Activated CD8-positive, alpha-beta memory T cell treated with anti-CD3 and anti-CD28 coated beads, Interleukin-2, amount 50 U/mL, for 24 hours (primary cell): ENCODE measurements around the gene VAV2.

Experiments
- DNase-seq: peaks from one replicate; pipeline ENCODE4 v3.0.0-alpha.2; 2020; ENCODE audit errors: extremely low read depth

Gene VAV2, protein sequence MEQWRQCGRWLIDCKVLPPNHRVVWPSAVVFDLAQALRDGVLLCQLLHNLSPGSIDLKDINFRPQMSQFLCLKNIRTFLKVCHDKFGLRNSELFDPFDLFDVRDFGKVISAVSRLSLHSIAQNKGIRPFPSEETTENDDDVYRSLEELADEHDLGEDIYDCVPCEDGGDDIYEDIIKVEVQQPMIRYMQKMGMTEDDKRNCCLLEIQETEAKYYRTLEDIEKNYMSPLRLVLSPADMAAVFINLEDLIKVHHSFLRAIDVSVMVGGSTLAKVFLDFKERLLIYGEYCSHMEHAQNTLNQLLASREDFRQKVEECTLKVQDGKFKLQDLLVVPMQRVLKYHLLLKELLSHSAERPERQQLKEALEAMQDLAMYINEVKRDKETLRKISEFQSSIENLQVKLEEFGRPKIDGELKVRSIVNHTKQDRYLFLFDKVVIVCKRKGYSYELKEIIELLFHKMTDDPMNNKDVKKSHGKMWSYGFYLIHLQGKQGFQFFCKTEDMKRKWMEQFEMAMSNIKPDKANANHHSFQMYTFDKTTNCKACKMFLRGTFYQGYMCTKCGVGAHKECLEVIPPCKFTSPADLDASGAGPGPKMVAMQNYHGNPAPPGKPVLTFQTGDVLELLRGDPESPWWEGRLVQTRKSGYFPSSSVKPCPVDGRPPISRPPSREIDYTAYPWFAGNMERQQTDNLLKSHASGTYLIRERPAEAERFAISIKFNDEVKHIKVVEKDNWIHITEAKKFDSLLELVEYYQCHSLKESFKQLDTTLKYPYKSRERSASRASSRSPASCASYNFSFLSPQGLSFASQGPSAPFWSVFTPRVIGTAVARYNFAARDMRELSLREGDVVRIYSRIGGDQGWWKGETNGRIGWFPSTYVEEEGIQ

DNA sequence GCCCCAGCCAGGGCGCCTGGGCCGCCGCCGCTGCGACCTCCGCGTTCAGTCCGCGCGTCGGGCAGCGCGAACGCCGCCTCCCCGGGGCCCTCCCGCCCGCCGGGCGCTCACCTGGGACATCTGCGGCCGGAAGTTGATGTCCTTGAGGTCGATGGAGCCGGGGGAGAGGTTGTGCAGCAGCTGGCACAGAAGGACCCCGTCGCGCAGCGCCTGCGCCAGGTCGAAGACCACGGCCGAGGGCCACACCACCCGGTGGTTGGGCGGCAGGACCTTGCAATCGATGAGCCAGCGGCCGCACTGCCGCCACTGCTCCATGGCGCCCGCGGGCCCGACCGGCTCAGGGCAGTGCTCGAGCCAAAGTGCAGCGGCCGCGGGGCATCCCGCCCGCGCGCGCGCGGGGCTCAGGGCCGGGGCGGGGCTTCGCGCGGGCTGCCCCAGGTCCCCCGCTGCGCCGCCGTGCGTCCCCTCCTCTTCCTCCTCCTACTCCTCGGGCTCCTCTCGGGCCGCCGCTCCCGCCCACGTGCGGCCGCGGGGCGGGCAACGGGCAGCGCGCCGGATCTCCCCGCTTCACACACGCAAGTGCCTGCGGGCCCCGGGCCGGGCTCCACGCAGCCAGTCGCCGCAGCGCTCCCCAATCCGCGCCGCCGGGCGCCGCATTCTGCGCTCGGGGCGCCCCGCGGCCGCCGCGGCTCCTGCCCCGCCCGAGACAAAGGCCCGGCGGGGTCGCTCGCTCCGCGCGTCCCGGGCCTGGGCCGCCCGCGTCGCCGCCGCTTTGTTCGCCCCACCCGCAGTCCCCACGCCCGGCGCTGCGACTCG lies at the start of gene VAV2:
TSS of gene VAV2 (minus strand) at position 361 of the 816 bp plus-strand sequence. CDS start at position 315, 46 bp downstream.
- DNase-seq, result no peak

DNA sequence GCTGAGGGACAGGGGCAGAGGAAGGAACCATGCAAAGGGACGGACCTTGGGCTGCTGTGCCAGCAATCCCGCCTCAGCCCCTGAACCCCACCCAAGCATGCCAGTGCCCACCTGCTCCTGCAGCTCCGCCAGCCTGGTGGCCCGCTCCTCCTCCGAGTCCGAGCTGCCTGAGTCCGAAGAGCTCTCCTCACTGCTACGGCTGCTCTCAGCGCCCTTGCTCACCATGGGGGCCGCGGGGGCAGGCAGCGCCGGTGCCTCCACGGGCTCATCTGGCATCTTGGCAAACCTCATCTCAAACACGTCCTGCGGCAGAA lies 49.5 kb upstream of the VAV2 start:
- no peak for DNase-seq

DNA sequence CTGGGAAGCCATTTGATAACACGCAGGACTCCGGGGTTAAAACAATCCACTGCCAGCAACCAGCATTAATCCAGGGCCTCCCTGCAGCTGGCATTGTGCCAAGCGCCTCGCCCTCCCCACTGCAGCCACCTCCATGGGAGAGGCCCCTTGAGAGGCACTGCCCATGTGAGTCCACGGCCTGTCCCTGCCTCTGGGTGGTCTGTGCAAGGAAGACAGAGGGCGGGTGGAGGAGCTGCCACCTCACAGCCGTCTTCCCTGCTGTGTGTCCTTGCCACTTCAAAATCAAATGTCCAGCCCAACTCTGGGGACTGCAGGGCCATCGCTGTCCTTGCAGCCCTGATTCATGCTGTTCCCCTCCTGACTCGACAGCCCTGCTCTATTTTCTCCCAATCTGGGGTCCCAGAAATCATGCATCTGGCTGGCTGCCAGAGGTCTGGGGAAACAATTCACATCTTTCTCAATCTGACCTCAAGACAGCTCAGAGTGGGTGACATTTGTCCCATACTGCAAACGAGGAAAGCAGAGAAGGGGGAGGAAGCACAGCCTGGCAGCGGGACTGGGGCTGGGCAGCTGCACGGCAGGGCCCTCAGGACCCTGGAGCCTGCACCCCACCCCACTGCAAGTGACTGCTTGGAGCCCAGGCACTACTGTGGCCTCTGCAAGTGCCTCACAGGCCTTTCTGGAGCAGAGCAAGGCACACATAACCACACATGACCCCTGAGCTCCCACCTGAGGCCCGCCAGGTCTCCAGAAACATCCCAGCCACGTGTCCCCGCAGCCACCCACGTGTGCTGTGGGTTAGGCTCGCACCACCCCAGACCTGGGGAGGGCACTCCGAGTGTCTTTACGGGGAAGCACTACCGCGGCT lies 48.9 kb upstream of the VAV2 start:
- DNase-seq, result no peak

DNA sequence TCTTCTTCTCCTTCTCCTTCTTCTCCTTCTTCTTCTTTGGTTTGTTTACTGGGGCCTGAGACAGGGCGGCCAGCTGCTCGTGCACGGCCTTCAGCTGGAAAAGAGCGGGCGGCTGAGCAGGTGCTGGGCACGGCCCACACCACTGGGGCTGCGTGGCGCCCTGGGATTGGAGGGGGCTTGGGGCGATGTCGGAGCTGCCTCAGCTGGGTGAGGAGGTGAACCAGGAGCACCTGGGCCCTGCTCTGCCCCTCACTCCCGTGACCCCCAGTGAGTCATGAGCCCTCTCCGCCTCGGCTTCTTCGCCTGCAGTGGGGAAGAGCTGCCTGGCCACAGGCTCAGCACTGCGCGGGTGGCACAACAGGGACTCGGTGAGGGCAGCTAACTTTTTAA lies 48.0 kb upstream of the VAV2 start:
- DNase-seq, result no peak

DNA sequence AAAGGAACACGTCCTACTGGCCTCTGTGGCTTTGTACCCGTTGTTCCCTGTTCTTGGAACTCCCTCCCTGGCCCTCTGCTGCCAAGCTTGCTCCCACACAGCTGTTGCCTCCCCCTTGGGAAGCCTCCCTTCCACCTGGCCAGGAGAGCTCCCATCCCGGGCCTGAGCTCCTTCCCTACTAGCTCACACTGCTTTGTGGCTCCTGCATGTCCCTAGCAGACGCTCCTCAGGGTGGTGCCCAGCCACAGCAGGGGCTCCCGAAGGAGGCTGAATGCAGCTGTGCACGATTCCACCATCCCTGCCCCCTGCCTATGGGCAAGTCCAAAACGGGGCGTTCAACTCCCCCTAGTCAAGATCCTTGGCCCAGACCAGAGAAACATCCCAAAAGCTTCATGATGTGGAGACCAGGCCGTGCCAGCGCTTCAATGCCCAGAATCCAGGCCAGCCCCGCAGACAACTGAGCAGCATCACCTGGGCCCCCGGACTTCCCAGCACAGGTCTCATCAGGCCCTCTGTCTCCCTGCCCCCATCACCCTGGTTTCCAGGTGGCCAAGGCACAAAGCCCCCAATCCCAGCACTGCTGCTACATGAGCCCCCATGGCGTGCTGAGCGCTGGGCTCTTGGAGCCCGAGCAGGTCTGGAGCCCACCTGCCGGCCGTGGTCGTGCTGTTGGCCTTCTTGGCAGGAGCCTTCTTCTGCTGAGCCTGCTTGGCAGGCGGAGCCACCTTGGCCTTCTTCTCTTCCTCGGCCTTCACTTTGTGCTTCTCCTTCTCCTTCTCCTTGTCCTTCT lies 47.5 kb upstream of the VAV2 start:
- no peak for DNase-seq

DNA sequence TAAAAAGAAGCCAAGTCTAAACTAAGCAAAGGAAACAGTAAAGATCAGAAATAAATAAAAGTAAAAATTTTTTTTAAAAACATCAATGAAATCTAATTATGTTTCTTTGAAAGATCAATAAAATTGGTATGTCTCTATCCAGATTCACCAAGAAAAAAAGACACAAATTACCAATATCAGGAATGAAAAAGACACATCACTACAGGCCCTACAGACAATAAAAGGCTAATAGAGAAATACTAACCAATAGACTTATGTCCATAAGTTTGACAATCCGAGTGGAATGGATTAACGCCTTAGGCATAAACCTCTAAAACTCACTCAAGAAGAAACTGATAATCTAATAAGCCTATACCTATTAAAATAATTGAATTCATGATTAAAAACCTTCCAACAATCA lies 45.5 kb upstream of the VAV2 start:
- no peak for DNase-seq

DNA sequence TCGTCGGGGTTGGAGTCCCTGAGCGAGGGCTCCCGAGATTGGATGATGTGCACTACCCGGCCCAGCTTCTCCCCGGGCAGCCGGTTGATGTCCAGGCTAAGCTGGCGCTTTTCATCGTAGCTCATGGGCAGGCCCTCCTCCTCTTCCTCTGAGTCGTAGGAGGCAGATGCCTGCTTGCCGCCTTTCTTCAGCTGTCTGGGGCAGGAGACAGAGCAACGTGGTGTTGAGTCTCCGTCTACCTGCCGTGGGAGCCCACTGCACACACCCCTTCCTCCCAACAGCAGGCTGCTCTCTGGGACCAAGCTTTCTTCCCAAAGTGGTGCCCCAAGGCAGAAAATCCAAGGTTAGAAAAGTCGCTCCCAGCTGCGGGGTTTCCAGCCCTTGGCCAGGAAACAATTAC lies 44.0 kb upstream of the VAV2 start:
- no peak for DNase-seq

DNA sequence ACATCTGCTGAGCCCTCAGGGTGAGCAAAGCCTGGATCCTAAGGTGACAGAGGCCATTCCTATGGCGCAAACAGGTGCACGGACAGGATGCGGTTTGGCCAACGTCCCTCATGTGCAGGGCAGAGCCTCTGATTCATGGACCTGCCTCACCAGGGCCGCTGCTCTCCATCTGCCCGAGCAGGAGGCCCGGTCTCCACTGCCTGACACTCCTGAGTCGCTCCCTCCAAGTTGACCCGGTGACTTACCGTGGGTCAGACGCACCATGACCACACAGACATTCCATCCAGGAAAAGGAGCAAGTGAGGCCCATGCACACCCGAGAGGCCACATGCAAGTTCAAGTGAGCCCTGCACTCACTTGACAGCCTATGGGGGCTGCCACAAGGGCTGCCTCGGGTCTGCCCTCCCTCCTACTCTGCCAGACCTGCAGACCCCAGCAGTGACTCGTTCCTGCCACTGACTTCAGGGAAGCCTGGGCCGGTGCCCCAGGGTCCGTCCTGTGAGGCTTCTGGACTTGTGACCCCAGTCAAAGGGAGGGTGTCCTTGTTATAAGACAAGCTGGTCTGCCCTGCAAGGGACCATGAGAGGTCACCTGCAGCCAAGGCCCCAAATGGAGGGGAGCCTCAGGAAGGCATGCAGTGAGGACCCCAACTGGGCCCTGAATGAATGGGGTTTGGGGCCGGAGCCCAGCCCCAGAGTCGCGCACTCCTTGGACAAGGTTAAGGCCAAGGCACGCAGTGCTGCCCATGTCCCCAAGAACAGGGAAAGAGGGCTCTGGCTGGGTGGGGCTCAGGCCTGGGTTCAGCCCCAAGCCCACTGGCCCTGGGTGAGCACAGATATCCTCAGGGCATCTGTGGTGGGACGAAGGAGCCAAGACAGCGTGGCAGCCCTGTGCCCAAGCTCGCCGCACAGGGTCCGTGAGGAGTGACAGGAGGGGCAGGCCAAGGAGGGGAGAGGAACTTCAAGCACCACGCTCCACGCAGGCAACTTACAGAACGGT lies 43.2 kb upstream of the VAV2 start:
- no peak for DNase-seq

DNA sequence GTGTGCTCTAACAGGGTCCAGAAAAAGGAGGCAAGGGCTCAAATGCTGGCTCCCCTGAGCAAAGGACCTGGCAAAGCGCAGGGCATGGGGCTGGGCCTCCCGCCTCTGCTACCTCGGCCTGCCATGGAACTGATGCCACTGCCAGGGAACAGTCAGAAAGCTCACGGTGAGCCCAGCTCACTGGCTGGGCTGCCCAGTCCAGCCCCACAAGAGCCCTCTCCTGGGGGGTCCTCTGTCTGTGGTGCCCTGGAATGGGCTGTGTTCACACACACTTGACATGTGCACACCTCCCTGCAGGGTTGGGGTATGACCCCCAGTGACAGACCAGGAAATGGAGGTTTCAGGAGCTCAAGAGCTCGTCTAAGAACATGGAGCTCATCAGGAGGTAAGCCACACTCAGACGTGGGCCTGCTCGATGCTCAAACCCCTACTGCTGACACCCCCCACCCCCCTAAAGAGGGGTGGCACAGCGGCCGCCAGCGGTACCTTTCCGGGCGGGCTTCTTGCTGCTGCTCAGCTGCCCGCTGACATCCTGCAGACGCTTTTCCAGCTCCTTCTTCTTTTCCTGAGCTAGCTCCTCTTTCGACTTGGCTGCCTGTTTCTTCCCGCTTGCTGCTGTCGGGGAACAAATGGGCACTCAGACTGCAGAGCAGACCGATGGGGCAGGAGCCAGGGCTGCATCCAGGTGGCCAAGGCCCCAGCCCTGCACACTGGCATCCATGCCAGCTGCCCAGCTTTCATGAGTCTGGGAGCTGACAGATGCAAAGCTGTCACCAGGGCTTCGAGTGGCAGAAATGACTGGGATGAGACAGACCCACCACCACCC lies 42.3 kb upstream of the VAV2 start:
- DNase-seq, result no peak

DNA sequence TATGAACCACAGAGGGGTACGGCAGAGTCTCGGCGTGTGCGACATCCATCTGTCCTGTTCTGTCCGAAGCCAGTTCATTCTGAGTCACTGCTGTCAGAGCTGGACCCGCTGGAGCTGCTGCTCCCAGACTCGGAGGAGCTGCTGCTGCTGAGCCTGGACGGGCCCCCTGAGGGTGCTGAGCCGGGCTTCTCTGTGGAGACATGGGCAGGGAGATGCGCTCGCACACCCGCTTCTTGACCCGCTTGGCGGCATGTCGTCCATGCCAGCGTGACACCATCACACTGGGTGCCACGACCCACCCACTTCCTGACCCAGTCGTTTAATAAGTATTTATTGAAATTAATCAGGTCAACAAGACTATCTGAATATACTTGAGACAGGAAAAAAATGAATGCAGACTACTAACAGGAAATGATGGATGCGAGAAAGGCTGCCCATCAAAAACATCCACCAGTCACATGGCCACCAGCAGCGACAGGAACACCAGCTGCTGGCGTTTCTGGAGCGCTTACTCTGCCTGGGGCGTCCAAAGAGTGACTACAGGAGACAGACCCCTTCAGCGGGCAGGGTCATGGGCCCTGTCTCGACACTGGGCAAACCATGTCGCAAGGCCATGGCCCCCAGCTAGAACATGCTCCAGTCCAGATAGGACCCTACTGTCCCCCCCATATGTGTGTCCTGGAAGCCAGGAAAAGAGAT lies 41.5 kb upstream of the VAV2 start:
- DNase-seq, result no peak

DNA sequence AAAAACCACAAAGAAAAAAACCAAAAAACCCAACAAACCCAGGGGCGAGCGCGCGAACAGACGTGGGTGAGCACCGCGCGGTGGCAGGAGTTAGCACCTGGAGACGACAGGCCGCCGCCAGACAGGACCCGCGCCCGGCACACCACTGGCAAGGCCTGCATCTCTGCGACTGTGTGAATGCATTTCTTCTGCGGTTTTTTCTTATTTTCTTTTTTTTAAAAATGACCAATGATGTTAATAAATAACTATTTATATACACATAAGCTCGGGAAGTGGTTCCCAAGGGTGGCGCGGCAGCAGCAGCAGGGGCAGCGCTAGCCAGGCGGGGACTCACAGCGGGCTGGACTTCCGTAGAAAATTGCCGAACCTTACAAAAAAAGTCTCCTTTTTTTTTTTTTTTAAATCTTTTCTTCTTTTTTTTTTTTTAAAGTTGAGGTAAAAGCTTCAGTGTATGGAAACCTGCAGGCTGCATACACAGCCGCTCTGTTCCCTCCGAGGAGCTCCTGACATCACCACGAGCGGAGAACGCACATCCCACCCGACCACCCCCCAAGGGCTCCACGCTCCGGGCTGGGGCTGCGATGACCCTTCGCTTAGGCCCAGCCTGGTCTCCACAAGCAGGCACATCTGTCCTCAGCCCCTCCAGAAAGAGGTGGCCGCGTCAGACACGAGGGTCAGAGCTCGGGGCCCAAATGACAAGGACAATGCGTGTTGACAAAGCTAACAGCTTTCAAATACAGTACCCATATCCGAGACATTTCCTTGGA lies 40.5 kb upstream of the VAV2 start:
- DNase-seq, result no peak

DNA sequence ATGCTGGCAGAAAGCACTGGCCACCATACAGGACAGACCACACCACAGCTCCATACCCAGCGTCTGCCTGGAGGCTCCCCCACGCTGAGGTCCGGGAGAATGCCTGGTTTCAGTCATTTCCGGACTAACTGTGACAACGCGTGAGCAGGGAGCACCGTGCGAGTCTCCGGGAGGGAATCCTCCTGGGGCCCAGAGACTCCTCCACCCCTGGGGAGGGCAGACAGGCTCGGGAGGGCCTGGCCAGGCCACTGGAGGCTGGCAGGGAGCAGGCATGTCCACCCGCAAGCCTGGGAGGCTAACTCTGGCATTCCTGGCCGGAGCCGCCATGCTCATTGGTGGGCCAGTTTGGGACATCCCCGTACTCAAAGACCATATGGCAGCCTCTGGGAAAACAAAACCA lies 39.7 kb upstream of the VAV2 start:
- DNase-seq, result no peak

DNA sequence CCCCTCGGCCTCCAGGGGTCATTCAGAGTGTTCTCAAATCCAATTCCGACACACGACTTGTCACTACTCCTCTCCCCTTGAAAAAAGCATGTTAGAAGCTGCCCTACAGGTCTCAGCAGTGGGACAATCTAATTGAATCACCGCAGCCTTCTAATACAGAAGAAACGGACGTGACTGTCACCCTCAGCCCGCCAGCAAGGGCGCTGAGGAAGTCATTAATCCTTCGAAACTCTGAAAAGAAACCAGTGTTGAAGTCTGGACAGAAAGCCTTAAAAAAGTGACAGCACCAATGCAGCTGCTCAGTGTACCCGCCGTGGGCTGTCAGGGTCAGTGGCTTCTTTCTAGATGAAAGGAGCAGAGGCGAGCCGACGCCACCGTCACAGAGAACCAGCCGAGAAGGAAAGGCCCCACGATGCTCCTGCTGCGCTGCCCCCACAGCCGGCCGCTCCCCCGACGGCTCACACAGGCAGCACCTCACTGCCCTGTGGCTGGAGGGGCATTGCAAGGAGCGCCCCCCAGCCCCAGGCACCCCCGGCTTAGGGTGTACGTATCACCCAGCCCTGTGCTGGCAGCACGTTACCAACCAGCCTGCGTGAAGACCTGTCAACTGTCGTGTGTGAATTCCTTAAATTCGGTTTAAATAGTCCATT lies 38.8 kb upstream of the VAV2 start:
- DNase-seq, result no peak

DNA sequence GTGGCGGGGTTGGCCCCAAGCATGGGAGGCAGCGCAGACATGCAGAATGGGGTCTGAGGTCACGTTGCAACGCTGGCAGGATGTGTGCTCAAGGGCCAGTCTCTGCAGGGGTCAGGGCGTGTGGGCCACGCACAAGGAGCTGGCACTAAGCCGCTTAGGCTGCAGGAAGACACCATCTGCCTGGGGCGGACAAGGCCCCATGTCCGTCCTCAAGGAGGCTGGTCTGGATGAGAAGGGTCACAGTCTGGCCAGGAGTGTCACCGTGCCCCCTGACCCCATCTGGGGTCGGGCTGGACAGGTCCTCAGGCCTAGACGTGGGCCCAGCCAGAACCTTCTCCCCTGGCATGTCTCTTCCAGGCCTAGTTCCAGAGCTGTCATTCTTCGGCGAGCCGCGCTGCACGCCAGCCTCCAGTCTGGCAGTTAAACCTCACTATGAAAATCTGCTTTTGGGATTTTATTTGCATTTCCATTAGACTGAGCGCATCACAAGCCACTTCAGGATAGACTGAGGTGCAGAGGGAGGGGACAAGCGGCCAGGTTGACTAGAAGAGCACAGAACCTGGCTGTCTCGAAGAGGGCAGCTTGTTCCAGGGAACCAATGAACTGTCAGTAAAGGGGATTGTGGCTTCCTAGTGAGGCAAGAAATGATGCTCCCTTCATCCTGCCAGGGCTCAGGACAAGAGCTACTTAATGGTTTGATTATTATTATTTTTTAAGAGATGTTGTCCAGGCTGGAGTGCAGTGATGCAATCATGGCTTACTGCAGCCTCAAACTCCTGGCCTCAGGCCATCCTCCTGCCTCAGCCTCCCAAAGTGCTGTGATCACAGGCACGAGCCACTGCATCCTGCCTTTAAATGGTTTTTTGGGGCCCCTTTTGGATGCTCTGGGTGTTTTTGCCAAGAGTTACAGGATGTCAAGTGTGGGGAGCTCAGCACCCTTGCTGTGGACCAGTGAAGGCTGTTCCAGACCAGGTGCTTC lies 37.4 kb upstream of the VAV2 start:
- DNase-seq, result no peak

DNA sequence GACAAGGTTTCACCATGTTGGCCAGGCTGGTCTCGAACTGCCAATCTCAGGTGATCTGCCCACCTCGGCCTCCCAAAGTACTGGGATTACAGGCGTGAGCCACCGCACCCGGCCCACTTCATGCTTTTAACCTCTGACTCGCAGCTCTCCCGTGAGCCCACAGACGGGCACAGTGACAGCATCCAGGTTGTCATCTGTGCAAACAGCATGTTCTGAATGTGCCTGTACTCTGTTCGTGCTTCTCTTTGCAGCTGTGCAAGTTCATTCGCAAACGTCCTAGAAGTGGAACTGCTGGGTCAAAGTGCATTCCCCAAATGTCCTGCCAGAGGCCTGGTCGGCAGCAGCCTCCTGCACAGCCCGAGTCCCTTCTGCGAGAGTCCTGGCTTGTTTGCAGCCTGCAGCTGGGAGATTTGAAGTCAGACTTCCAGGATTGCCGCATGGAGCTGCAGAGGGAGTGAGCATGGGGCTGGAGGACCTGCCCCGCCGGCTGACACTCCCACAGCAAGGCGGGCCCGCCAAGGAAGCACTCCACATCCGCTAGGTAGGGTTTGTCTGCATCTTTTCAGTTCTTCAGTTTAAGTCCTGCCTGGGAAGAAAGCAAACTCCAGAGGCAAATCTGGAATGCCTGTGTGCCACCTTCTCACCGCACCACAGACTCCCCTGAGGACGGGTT lies 36.6 kb upstream of the VAV2 start:
- no peak for DNase-seq
